HEK293T (cell line): ENCODE data around the gene ZFPM1.

ENCODE experiments used
- FOXA1 ChIP-seq: fragments of 450-650 bp; IDR thresholded peaks from 2 replicates; pipeline ENCODE4 v1.6.1; 2016; ENCODE audit warnings: mild to moderate bottlenecking
- FOXK2 ChIP-seq: fragments of 450-650 bp; IDR thresholded peaks from 2 replicates; pipeline ENCODE4 v1.6.1; 2016; ENCODE audit warnings: mild to moderate bottlenecking
- FOXM1 ChIP-seq: fragments of 450-650 bp; IDR thresholded peaks from 2 replicates; pipeline ENCODE4 v1.6.1; 2017; ENCODE audit warnings: mild to moderate bottlenecking, borderline replicate concordance
- SP1 ChIP-seq: fragments of 450-650 bp; IDR thresholded peaks from 2 replicates; pipeline ENCODE4 v1.6.1; 2017
- TARDBP ChIP-seq: fragments of 450-650 bp; IDR thresholded peaks from 2 replicates; pipeline ENCODE4 v1.6.1; 2016
- TF ChIP-seq, protein P1 (sequence below): fragments of 450-650 bp; IDR thresholded peaks from 2 replicates; pipeline ENCODE4 v1.6.1; 2016

DNA sequence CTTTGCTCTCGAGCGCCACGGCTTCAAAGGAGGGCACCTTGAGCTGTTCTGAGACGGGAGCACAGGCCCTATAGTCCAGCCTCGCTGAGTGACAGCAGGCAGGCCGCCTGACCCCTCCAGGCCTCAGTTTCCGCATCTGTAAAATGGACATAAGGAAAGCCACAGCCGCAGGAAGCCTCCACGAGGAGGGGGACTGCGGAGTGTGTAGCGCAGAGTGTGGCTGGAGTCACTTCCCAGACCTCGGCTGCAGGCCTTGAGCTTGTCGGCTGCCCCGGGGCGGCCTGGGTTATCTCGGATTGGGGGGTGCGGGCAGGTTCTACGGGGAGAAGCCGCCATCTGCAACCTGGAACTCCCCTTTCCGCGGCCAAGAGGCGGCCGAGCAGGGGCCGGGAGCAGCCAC is 40.8 kb downstream of the ZFPM1 start:
- TF ChIP-seq FOXA1 (no peak), TARDBP (no peak), FOXM1 (no peak), SP1 (no peak), FOXK2 (no peak)
- TF ChIP-seq, protein P1, sequence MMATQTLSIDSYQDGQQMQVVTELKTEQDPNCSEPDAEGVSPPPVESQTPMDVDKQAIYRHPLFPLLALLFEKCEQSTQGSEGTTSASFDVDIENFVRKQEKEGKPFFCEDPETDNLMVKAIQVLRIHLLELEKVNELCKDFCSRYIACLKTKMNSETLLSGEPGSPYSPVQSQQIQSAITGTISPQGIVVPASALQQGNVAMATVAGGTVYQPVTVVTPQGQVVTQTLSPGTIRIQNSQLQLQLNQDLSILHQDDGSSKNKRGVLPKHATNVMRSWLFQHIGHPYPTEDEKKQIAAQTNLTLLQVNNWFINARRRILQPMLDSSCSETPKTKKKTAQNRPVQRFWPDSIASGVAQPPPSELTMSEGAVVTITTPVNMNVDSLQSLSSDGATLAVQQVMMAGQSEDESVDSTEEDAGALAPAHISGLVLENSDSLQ: no peak
